ENCODE measurements around the gene IMPACT.

The IMPACT gene

DNA sequence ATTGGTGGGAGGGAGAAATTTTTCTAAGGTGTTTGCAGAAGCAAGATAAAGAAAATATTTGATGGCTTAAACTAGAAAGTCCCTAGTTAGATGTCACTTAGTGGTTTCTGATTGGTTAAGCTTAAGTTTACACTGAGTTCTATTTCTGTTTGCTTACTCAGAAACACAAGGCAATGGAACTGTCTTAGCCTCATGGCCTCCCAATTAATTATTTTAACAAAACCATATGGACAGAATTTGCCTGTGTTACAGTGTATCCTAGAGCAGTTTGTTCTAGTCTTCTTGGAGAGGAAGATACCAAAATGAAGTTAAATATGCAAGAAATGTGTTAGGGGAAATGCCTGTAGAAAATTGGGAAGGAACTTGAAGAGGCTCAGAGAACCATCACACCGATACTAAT, 4.6 kb upstream of the IMPACT start:
- TF ChIP-seq YY1 (IDR thresholded peaks at IDR 0.05; ENCODE audit: low read depth) = no peak
- no peak for TF ChIP-seq TAF1 (IDR thresholded peaks at IDR 0.05; ENCODE audit: low read depth)
- TF ChIP-seq, protein P1, sequence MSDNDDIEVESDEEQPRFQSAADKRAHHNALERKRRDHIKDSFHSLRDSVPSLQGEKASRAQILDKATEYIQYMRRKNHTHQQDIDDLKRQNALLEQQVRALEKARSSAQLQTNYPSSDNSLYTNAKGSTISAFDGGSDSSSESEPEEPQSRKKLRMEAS (IDR thresholded peaks at IDR 0.05) = no peak
- TF ChIP-seq ZBTB7A (IDR thresholded peaks at IDR 0.05; ENCODE audit: low read depth) = no peak
- TF ChIP-seq TCF12 (IDR thresholded peaks at IDR 0.05; ENCODE audit: low read depth) = no peak

DNA sequence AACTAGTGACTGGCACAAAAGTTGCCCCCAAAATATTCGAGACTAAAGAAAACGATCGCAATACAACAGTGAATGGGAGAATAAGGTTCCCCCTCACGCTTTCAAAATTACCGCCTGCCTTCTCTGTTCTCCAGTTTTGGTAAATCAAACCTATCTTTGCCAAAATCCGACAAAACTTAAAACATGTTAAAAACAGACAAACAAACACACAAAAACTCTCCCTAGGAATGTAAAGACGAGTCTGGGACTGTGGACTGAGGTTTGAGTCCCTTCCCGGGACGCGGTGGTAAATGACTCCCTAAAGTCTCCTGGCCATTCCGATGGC, 435 bp upstream of the IMPACT start:
- TF ChIP-seq CREB1 (IDR thresholded peaks at IDR 0.05; ENCODE audit: low read depth) = no peak
- TF ChIP-seq ZBTB7A (IDR thresholded peaks at IDR 0.05; ENCODE audit: low read depth) = no peak
- TF ChIP-seq, protein P2, sequence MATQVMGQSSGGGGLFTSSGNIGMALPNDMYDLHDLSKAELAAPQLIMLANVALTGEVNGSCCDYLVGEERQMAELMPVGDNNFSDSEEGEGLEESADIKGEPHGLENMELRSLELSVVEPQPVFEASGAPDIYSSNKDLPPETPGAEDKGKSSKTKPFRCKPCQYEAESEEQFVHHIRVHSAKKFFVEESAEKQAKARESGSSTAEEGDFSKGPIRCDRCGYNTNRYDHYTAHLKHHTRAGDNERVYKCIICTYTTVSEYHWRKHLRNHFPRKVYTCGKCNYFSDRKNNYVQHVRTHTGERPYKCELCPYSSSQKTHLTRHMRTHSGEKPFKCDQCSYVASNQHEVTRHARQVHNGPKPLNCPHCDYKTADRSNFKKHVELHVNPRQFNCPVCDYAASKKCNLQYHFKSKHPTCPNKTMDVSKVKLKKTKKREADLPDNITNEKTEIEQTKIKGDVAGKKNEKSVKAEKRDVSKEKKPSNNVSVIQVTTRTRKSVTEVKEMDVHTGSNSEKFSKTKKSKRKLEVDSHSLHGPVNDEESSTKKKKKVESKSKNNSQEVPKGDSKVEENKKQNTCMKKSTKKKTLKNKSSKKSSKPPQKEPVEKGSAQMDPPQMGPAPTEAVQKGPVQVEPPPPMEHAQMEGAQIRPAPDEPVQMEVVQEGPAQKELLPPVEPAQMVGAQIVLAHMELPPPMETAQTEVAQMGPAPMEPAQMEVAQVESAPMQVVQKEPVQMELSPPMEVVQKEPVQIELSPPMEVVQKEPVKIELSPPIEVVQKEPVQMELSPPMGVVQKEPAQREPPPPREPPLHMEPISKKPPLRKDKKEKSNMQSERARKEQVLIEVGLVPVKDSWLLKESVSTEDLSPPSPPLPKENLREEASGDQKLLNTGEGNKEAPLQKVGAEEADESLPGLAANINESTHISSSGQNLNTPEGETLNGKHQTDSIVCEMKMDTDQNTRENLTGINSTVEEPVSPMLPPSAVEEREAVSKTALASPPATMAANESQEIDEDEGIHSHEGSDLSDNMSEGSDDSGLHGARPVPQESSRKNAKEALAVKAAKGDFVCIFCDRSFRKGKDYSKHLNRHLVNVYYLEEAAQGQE (IDR thresholded peaks at IDR 0.05; ENCODE audit: low read depth) = no peak
- TF ChIP-seq EGR1 (IDR thresholded peaks at IDR 0.05) = no peak
- no peak for TF ChIP-seq EP300 (IDR thresholded peaks at IDR 0.05; ENCODE audit: borderline replicate concordance)
- no peak for TF ChIP-seq CEBPB (IDR thresholded peaks at IDR 0.05)
- TF ChIP-seq TEAD4 (IDR thresholded peaks at IDR 0.05) = no peak
- no peak for TF ChIP-seq RAD21 (IDR thresholded peaks at IDR 0.05; ENCODE audit: low read depth)
- TF ChIP-seq, protein P3, sequence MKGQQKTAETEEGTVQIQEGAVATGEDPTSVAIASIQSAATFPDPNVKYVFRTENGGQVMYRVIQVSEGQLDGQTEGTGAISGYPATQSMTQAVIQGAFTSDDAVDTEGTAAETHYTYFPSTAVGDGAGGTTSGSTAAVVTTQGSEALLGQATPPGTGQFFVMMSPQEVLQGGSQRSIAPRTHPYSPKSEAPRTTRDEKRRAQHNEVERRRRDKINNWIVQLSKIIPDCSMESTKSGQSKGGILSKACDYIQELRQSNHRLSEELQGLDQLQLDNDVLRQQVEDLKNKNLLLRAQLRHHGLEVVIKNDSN (IDR thresholded peaks at IDR 0.05) = no peak
- no peak for TF ChIP-seq NFIC (IDR thresholded peaks at IDR 0.05)
- no peak for TF ChIP-seq TAF1 (IDR thresholded peaks at IDR 0.05; ENCODE audit: low read depth)
- no peak for TF ChIP-seq YY1 (IDR thresholded peaks at IDR 0.05; ENCODE audit: low read depth)
- TF ChIP-seq FOXM1 (IDR thresholded peaks at IDR 0.05; ENCODE audit: borderline replicate concordance, low read depth) = no peak
- no peak for TF ChIP-seq TCF12 (IDR thresholded peaks at IDR 0.05; ENCODE audit: low read depth)
- TF ChIP-seq, protein P1 (IDR thresholded peaks at IDR 0.05) = no peak

DNA sequence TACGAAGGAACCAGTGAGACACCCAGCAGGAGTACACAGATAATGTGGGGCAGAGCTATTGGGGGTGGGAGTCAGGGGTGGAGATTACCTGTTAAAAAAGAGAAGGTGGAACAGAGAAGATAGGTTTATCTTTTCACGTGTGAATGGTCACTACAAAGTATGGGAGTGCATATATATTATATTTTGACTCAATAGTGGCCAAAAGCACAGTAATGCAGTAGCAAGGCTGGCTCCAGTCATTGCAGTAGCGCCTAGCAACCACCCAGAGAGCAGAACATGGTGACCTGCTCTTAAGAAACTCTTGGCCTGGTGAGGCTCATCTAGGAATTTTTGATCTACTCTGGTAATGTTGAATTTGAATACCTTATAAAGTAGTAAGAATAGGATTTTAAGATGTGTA, 1.0 kb downstream of the IMPACT start:
- no peak for TF ChIP-seq EGR1 (IDR thresholded peaks at IDR 0.05)
- no peak for TF ChIP-seq CEBPB (IDR thresholded peaks at IDR 0.05)
- TF ChIP-seq RAD21 (IDR thresholded peaks at IDR 0.05; ENCODE audit: low read depth) = no peak
- no peak for TF ChIP-seq TEAD4 (IDR thresholded peaks at IDR 0.05)
- TF ChIP-seq CREB1 (IDR thresholded peaks at IDR 0.05; ENCODE audit: low read depth) = no peak
- TF ChIP-seq ZBTB7A (IDR thresholded peaks at IDR 0.05; ENCODE audit: low read depth) = no peak
- TF ChIP-seq, protein P2 (IDR thresholded peaks at IDR 0.05; ENCODE audit: low read depth) = no peak
- TF ChIP-seq TCF12 (IDR thresholded peaks at IDR 0.05; ENCODE audit: low read depth) = no peak
- TF ChIP-seq NFIC (IDR thresholded peaks at IDR 0.05) = no peak
- TF ChIP-seq, protein P1 (IDR thresholded peaks at IDR 0.05) = no peak
- TF ChIP-seq, protein P3 (IDR thresholded peaks at IDR 0.05) = no peak
- no peak for TF ChIP-seq EP300 (IDR thresholded peaks at IDR 0.05; ENCODE audit: borderline replicate concordance)
- no peak for TF ChIP-seq YY1 (IDR thresholded peaks at IDR 0.05; ENCODE audit: low read depth)
- TF ChIP-seq TAF1 (IDR thresholded peaks at IDR 0.05; ENCODE audit: low read depth) = no peak
- no peak for TF ChIP-seq FOXM1 (IDR thresholded peaks at IDR 0.05; ENCODE audit: borderline replicate concordance, low read depth)

DNA sequence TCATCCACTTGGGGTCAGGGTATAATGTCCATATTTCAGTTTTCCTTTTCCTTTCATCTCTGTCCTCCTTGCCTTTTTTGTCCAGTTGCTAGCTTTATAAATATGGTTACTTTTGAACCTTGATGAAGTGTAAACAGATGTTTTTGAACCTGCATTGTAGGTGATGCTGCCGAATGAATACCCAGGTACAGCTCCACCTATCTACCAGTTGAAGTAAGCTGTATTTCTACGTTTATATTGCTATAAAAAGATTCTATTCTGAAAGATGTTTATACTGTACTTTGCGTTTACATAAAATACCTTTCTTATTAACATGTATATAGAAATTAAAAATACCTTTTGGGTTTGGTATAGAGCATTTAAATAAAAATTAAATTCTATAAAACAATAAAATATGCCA, 2.2 kb downstream of the IMPACT start:
- TF ChIP-seq RAD21 (IDR thresholded peaks at IDR 0.05; ENCODE audit: low read depth) (no peak), EP300 (IDR thresholded peaks at IDR 0.05; ENCODE audit: borderline replicate concordance) (no peak), NFIC (IDR thresholded peaks at IDR 0.05) (no peak), TCF12 (IDR thresholded peaks at IDR 0.05; ENCODE audit: low read depth) (no peak), FOXM1 (IDR thresholded peaks at IDR 0.05; ENCODE audit: borderline replicate concordance, low read depth) (no peak), YY1 (IDR thresholded peaks at IDR 0.05; ENCODE audit: low read depth) (no peak), TAF1 (IDR thresholded peaks at IDR 0.05; ENCODE audit: low read depth) (no peak), ZBTB7A (IDR thresholded peaks at IDR 0.05; ENCODE audit: low read depth) (no peak), EGR1 (IDR thresholded peaks at IDR 0.05) (no peak), CEBPB (IDR thresholded peaks at IDR 0.05) (no peak), CREB1 (IDR thresholded peaks at IDR 0.05; ENCODE audit: low read depth) (no peak), TEAD4 (IDR thresholded peaks at IDR 0.05) (no peak)
- TF ChIP-seq, protein P3 (IDR thresholded peaks at IDR 0.05) = no peak
- TF ChIP-seq, protein P2 (IDR thresholded peaks at IDR 0.05; ENCODE audit: low read depth) = no peak
- TF ChIP-seq, protein P1 (IDR thresholded peaks at IDR 0.05) = no peak

Data from Ishikawa (cell line).